HEK293 (cell line): ENCODE measurements around the gene RMND1.

Experiments used
- CTCF ChIA-PET: fragments of 350-600 bp; formaldehyde crosslinking; extraction: SDS; loops from one replicate; lab custom pipeline; 2021; ENCODE audit warnings: antibody characterized with exemption; lab: Yijun Ruan, JAX
- POLR2A ChIA-PET: fragments of 300-600 bp; formaldehyde crosslinking; extraction: SDS; loops from one replicate; lab custom pipeline; 2020; ENCODE audit warnings: antibody characterized with exemption, inconsistent platforms; lab: Yijun Ruan, JAX
- H3K27ac ChIP-seq: fragments of 200-500 bp; sonication (Bioruptor generic); 2 replicates; pipeline ENCODE4 v1.5.1; 2014; ENCODE audit warnings: low read depth, low read length, control low read depth, inconsistent platforms; ENCODE audit errors: extremely low read depth
- H3K36me3 ChIP-seq, 2 experiments: fragments of 200-500 bp in 1 of 2; sonication (Bioruptor generic) in 1 of 2; 1 replicate in 1 of 2; 2 replicates in 1 of 2; pipeline ENCODE4 v1.5.1; 2014 to 2017; ENCODE audit warnings: inconsistent platforms in 2 of 2, low read length in 2 of 2; ENCODE audit not compliant: control insufficient read depth in 2 of 2, insufficient read depth in 1 of 2
- H3K4me1 ChIP-seq: fragments of 200-500 bp; sonication (Bioruptor generic); 2 replicates; pipeline ENCODE4 v1.5.1; 2014; ENCODE audit warnings: mild to moderate bottlenecking, low read length, inconsistent platforms; ENCODE audit not compliant: control insufficient read depth, insufficient read depth
- H3K4me3 ChIP-seq: 2 replicates; pipeline ENCODE4 v1.5.1; 2011; ENCODE audit warnings: low read depth, mild to moderate bottlenecking, control low read depth, low read length, moderate library complexity
- H3K9me3 ChIP-seq: fragments of 200-500 bp; sonication (Bioruptor generic); 2 replicates; pipeline ENCODE4 v1.5.1; 2014; ENCODE audit warnings: low read depth, low read length, inconsistent platforms; ENCODE audit not compliant: control insufficient read depth, insufficient read depth
- BCL6B ChIP-seq: fragments of 450-650 bp; formaldehyde crosslinking; IDR thresholded peaks from 2 replicates; pipeline ENCODE4 v1.5.1; 2017; ENCODE audit warnings: missing biosample characterization, missing genetic modification characterization
- CTCF ChIP-seq: fragments of 450-650 bp; formaldehyde crosslinking; IDR thresholded peaks from 2 replicates; pipeline ENCODE4 v1.5.1; 2016; ENCODE audit warnings: missing biosample characterization, missing genetic modification characterization
- IKZF3 ChIP-seq: fragments of 450-650 bp; IDR thresholded peaks from 2 replicates; pipeline ENCODE4 v1.5.0; 2018; ENCODE audit warnings: missing biosample characterization, mild to moderate bottlenecking, missing genetic modification characterization, moderate library complexity
- INSM2 ChIP-seq: fragments of 450-650 bp; formaldehyde crosslinking; IDR thresholded peaks from 2 replicates; pipeline ENCODE4 v1.5.1; 2016; ENCODE audit warnings: missing biosample characterization, missing genetic modification characterization
- KLF8 ChIP-seq: fragments of 450-650 bp; formaldehyde crosslinking; IDR thresholded peaks from 2 replicates; pipeline ENCODE4 v1.5.1; 2016; ENCODE audit warnings: missing biosample characterization, missing genetic modification characterization
- OSR2 ChIP-seq: fragments of 450-650 bp; formaldehyde crosslinking; IDR thresholded peaks from 2 replicates; pipeline ENCODE4 v1.5.1; 2016; ENCODE audit warnings: missing biosample characterization, missing genetic modification characterization
- PRDM10 ChIP-seq: fragments of 450-650 bp; formaldehyde crosslinking; IDR thresholded peaks from 2 replicates; pipeline ENCODE4 v1.5.1; 2016; ENCODE audit warnings: missing biosample characterization, missing genetic modification characterization
- SP2 ChIP-seq: fragments of 450-650 bp; formaldehyde crosslinking; IDR thresholded peaks from 2 replicates; pipeline ENCODE4 v1.5.1; 2016; ENCODE audit warnings: missing biosample characterization, missing genetic modification characterization
- ZBTB26 ChIP-seq: fragments of 450-650 bp; formaldehyde crosslinking; optimal IDR thresholded peaks from 2 replicates; pipeline ENCODE3; 2016; ENCODE audit warnings: missing biosample characterization, mild to moderate bottlenecking, missing genetic modification characterization
- ZFHX2 ChIP-seq: fragments of 450-650 bp; formaldehyde crosslinking; conservative IDR thresholded peaks from 2 replicates; pipeline ENCODE4 v1.5.1; 2016; ENCODE audit warnings: missing biosample characterization, missing genetic modification characterization
- ZFP69B ChIP-seq: fragments of 450-650 bp; formaldehyde crosslinking; IDR thresholded peaks from 2 replicates; pipeline ENCODE4 v1.5.1; 2016; ENCODE audit warnings: missing biosample characterization, missing genetic modification characterization
- ZNF121 ChIP-seq: fragments of 450-650 bp; formaldehyde crosslinking; IDR thresholded peaks from 2 replicates; pipeline ENCODE4 v1.5.1; 2016; ENCODE audit warnings: missing biosample characterization, missing genetic modification characterization
- ZNF2 ChIP-seq: fragments of 450-650 bp; formaldehyde crosslinking; IDR thresholded peaks from 2 replicates; pipeline ENCODE4 v1.5.1; 2016; ENCODE audit warnings: missing biosample characterization, missing genetic modification characterization
- ZNF423 ChIP-seq: fragments of 450-650 bp; formaldehyde crosslinking; IDR thresholded peaks from 2 replicates; pipeline ENCODE4 v1.5.1; 2016; ENCODE audit warnings: missing biosample characterization, missing genetic modification characterization
- ZNF449 ChIP-seq: fragments of 450-650 bp; formaldehyde crosslinking; IDR thresholded peaks from 2 replicates; pipeline ENCODE4 v1.5.1; 2017; ENCODE audit warnings: missing biosample characterization, mild to moderate bottlenecking, missing genetic modification characterization, moderate library complexity
- ZNF501 ChIP-seq: fragments of 450-650 bp; formaldehyde crosslinking; IDR thresholded peaks from 2 replicates; pipeline ENCODE4 v1.5.1; 2016; ENCODE audit warnings: missing biosample characterization, missing genetic modification characterization
- ZNF561 ChIP-seq: fragments of 450-650 bp; IDR thresholded peaks from 2 replicates; pipeline ENCODE4 v1.5.1; 2018; ENCODE audit warnings: missing biosample characterization, missing genetic modification characterization, borderline replicate concordance
- ZNF580 ChIP-seq: fragments of 450-650 bp; formaldehyde crosslinking; IDR thresholded peaks from 2 replicates; pipeline ENCODE4 v1.5.1; 2016; ENCODE audit warnings: missing biosample characterization, missing genetic modification characterization
- ZNF600 ChIP-seq: fragments of 450-650 bp; formaldehyde crosslinking; IDR thresholded peaks from 2 replicates; pipeline ENCODE4 v1.5.1; 2016; ENCODE audit warnings: missing biosample characterization, missing genetic modification characterization
- ZNF768 ChIP-seq: fragments of 450-650 bp; formaldehyde crosslinking; IDR thresholded peaks from 2 replicates; pipeline ENCODE4 v1.5.1; 2018; ENCODE audit warnings: missing biosample characterization, mild to moderate bottlenecking, missing genetic modification characterization

Gene RMND1

GRCh38 chr6:151389618-151390275 lies 62.2 kb downstream of the RMND1 start (continued):
- TF ChIP-seq ZBTB26 (peak; percentile 32), ZNF501 (tag by site-specific recombination) (peak; percentile 89), BCL6B (no peak), ZNF580 (tag by site-specific recombination) (0 out of 2 replicates have a peak, but pooled peaks have one; percentile 51), ZNF449 (tag by site-specific recombination) (peak; percentile 91), IKZF3 (peak; percentile 95), ZNF423 (tag by site-specific recombination) (0 out of 2 replicates have a peak, but pooled peaks have one; percentile 10), SP2 (peak; percentile 43), ZNF561 (peak; percentile 64; the same call in 1 of the 2 replicates), ZNF768 (tag by site-specific recombination) (0 out of 2 replicates have a peak, but pooled peaks have one; percentile 9), ZNF600 (peak; percentile 73), KLF8 (tag by site-specific recombination) (peak; percentile 77; the same call in 1 of the 2 replicates), ZFP69B (peak; percentile 76), INSM2 (0 out of 2 replicates have a peak, but pooled peaks have one; percentile 24), CTCF (tag by site-specific recombination) (peak; percentile 52), ZNF2 (peak; percentile 88), ZNF121 (tag by site-specific recombination) (no peak)
- TF ChIP-seq, all 188 proteins: peak for 51

GRCh38 chr6:151388997-151389617 lies 62.8 kb downstream of the RMND1 start:
- H3K27ac ChIP-seq = peak overlapping the region; percentile 100
- ChIA-PET POLR2A (interaction anchor here (0.9 to 2.9 kb wide), 11 partner anchors 11 to 524 kb away, joined by 3 to 22 read pairs (median 9); partner anchors contain the start of genes MTHFD1L and RMND1), CTCF (interaction anchor here (0.6 to 1.8 kb wide), 6 partner anchors 10 to 544 kb away, joined by 3 to 6 read pairs (median 3); no protein-coding TSS in a partner anchor)

More at GRCh38 chr6:151388997-151389617, 62.8 kb downstream of the RMND1 start:
- TF ChIP-seq OSR2 (no peak), PRDM10 (tag by site-specific recombination) (peak; percentile 60; the same call in 1 of the 2 replicates), ZFHX2 (tag by site-specific recombination) (0 out of 2 replicates have a peak, but pooled peaks have one; percentile 15)
- H3K36me3 ChIP-seq = peaks cover 0 to 23% of the 10 kb centered on the region in 2 experiments; a peak in 1 of 3 replicates
- H3K4me3 ChIP-seq = peak overlapping the region; percentile 97
- H3K9me3 ChIP-seq = no peaks in the 10 kb centered on the region
- peaks cover 6% of the 10 kb centered on the region for H3K4me1 ChIP-seq
